ENCODE results near the gene PTPRD.

DNA sequence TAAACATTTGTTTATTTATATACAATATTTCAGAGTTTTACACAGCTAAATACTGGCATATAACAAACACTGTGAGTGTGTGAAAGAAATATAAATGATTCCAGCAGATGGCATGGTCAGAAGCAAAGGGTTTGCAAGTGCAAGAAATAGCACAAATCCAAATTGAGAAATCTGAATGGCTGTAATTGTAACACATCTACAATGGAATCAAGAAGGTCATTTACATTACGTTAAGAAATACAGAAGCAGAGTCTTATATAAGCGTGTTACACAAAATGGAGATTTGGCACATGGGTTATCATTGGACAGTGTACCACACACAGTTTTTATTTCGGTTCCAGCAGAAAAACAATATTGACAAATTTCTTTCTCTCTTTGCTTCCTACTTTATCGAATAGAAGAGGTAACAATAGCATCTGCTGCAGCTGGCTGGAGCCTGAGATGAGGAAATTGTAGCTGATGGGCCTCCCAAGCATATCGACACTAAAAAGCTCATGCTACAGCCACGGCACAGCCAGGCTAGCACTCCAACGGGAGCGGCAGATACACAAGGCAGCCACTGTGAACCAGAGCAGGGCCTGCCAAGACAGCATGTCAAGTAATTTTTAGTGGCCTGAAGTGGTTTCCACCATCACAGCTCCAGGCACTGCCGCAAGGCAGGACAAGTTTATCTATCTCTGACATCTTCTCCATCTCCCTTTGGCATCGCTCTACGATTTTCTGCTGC, 2248.6 kb downstream of the PTPRD start:
- TF ChIP-seq EZH2 (IDR thresholded peaks at IDR 0.05; ENCODE audit: borderline replicate concordance, insufficient read depth, low read depth, low read length, poor library complexity, severe bottlenecking), result no peak
- TF ChIP-seq, protein P1, sequence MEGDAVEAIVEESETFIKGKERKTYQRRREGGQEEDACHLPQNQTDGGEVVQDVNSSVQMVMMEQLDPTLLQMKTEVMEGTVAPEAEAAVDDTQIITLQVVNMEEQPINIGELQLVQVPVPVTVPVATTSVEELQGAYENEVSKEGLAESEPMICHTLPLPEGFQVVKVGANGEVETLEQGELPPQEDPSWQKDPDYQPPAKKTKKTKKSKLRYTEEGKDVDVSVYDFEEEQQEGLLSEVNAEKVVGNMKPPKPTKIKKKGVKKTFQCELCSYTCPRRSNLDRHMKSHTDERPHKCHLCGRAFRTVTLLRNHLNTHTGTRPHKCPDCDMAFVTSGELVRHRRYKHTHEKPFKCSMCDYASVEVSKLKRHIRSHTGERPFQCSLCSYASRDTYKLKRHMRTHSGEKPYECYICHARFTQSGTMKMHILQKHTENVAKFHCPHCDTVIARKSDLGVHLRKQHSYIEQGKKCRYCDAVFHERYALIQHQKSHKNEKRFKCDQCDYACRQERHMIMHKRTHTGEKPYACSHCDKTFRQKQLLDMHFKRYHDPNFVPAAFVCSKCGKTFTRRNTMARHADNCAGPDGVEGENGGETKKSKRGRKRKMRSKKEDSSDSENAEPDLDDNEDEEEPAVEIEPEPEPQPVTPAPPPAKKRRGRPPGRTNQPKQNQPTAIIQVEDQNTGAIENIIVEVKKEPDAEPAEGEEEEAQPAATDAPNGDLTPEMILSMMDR (IDR thresholded peaks at IDR 0.05), result no peak

Measured in B cell (primary cell).